H9 (cell line): ENCODE data around the gene KLHDC10. TPM values are rescaled to one million over a fixed set of nuclear protein-coding genes. Genes with fewer than 3 reads are reported as not detected.

Source experiments
- DNase-seq: peaks from one replicate; pipeline ENCODE4 v3.0.0-alpha.2; 2017
- H2AFZ ChIP-seq: one replicate; pipeline ENCODE4 v1.6.1; 2013; ENCODE audit warnings: mild to moderate bottlenecking, low read length, control low read depth, moderate library complexity
- H2AK5ac ChIP-seq: 2 replicates; pipeline ENCODE4 v1.6.1; 2013; ENCODE audit warnings: low read length, control low read depth, mixed read lengths; ENCODE audit not compliant: insufficient read length
- H2BK120ac ChIP-seq: one replicate; pipeline ENCODE4 v1.6.1; 2013; ENCODE audit warnings: low read depth, mild to moderate bottlenecking, low read length, control low read depth, inconsistent platforms; ENCODE audit not compliant: poor library complexity, severe bottlenecking
- H2BK12ac ChIP-seq: 2 replicates; pipeline ENCODE4 v1.6.1; 2013; ENCODE audit warnings: low read length, control low read depth, mixed read lengths, low read depth; ENCODE audit not compliant: insufficient read length
- H2BK15ac ChIP-seq: 2 replicates; pipeline ENCODE4 v1.6.1; 2013; ENCODE audit warnings: low read depth, low read length, control low read depth
- H2BK20ac ChIP-seq: one replicate; pipeline ENCODE4 v1.6.1; 2013; ENCODE audit warnings: low read depth, mild to moderate bottlenecking, low read length, control low read depth, inconsistent platforms; ENCODE audit not compliant: poor library complexity, severe bottlenecking
- H2BK5ac ChIP-seq: 2 replicates; pipeline ENCODE4 v1.6.1; 2013; ENCODE audit warnings: low read length, control low read depth, mixed read lengths; ENCODE audit not compliant: insufficient read length
- H3K14ac ChIP-seq: 2 replicates; pipeline ENCODE4 v1.6.1; 2013; ENCODE audit warnings: low read length, control low read depth; ENCODE audit not compliant: insufficient read depth
- H3K18ac ChIP-seq: 2 replicates; pipeline ENCODE4 v1.6.1; 2013; ENCODE audit warnings: low read depth, mild to moderate bottlenecking, mixed read lengths, low read length, control low read depth; ENCODE audit not compliant: insufficient read length
- H3K23ac ChIP-seq: 2 replicates; pipeline ENCODE4 v1.6.1; 2013; ENCODE audit warnings: low read length, control low read depth, mixed read lengths, low read depth; ENCODE audit not compliant: insufficient read length
- H3K23me2 ChIP-seq: 2 replicates; pipeline ENCODE4 v1.6.1; 2013; ENCODE audit warnings: low read depth, mild to moderate bottlenecking, mixed read lengths, low read length, control low read depth; ENCODE audit not compliant: insufficient read length, poor library complexity, severe bottlenecking
- H3K27ac ChIP-seq: 2 replicates; pipeline ENCODE4 v1.5.1; 2013; ENCODE audit warnings: low read length, control low read depth, mixed read lengths, low read depth; ENCODE audit not compliant: insufficient read length
- H3K27me3 ChIP-seq: 2 replicates; pipeline ENCODE4 v1.6.1; 2013; ENCODE audit warnings: low read length, control low read depth, inconsistent platforms; ENCODE audit not compliant: insufficient read depth
- H3K4ac ChIP-seq: 2 replicates; pipeline ENCODE4 v1.6.1; 2013; ENCODE audit warnings: low read depth, mild to moderate bottlenecking, control low read depth, inconsistent platforms, low read length, moderate library complexity
- H3K4me1 ChIP-seq: 2 replicates; pipeline ENCODE4 v1.6.1; 2013; ENCODE audit warnings: low read length, control low read depth, inconsistent platforms; ENCODE audit not compliant: insufficient read depth
- H3K4me2 ChIP-seq: 2 replicates; pipeline ENCODE4 v1.6.1; 2013; ENCODE audit warnings: low read length, control low read depth, mixed read lengths; ENCODE audit not compliant: insufficient read length, insufficient read depth
- H3K56ac ChIP-seq: 2 replicates; pipeline ENCODE4 v1.6.1; 2013; ENCODE audit warnings: low read depth, mild to moderate bottlenecking, mixed read lengths, low read length, control low read depth; ENCODE audit not compliant: insufficient read length
- H3K79me1 ChIP-seq: 2 replicates; pipeline ENCODE4 v1.6.1; 2013; ENCODE audit warnings: low read depth, mild to moderate bottlenecking, moderate library complexity, low read length, control low read depth, inconsistent platforms; ENCODE audit not compliant: insufficient read depth, poor library complexity, severe bottlenecking
- H3K79me2 ChIP-seq: 2 replicates; pipeline ENCODE4 v1.6.1; 2013; ENCODE audit warnings: low read length, control low read depth, inconsistent platforms; ENCODE audit not compliant: insufficient read depth
- H3K9ac ChIP-seq: 2 replicates; pipeline ENCODE4 v1.6.1; 2013; ENCODE audit warnings: low read length, control low read depth, mixed read lengths; ENCODE audit not compliant: insufficient read length; ENCODE audit errors: extremely low read depth
- H3K9me3 ChIP-seq: one replicate; pipeline ENCODE4 v1.6.1; 2013; ENCODE audit warnings: low read depth, low read length, inconsistent platforms; ENCODE audit not compliant: control insufficient read depth
- H3T11ph ChIP-seq: one replicate; pipeline ENCODE4 v1.6.1; 2013; ENCODE audit warnings: mild to moderate bottlenecking, low read length, control low read depth, inconsistent platforms
- H4K20me1 ChIP-seq: one replicate; pipeline ENCODE4 v1.6.1; 2013; ENCODE audit not compliant: control insufficient read depth, insufficient read length, insufficient read depth
- H4K5ac ChIP-seq: 2 replicates; pipeline ENCODE4 v1.6.1; 2013; ENCODE audit warnings: low read depth, mild to moderate bottlenecking, mixed read lengths, low read length, control low read depth; ENCODE audit not compliant: insufficient read length
- H4K8ac ChIP-seq: replicated peaks from 2 replicates; pipeline ENCODE4 v1.6.1; 2013; ENCODE audit warnings: low read length, control low read depth, mixed read lengths, low read depth; ENCODE audit not compliant: insufficient read length
- H4K91ac ChIP-seq: 2 replicates; pipeline ENCODE4 v1.6.1; 2013; ENCODE audit warnings: low read depth, mild to moderate bottlenecking, moderate library complexity, mixed read lengths, low read length, control low read depth; ENCODE audit not compliant: insufficient read length
- H3K27ac Mint-ChIP-seq, 3 experiments: 2 replicates in 2 of 3; 3 replicates in 1 of 3; pipeline ENCODE4 v1.8.0; 2020 to 2021; ENCODE audit warnings: mixed read lengths in 3 of 3, mild to moderate bottlenecking in 1 of 3, moderate library complexity in 1 of 3
- H3K27me3 Mint-ChIP-seq: 2 replicates; pipeline ENCODE4 v1.8.0; 2021; ENCODE audit warnings: low read depth, mild to moderate bottlenecking, moderate library complexity, mixed read lengths
- H3K36me3 Mint-ChIP-seq, 3 experiments: 2 replicates in 2 of 3; 3 replicates in 1 of 3; pipeline ENCODE4 v1.8.0; 2020 to 2021; ENCODE audit warnings: low read depth in 3 of 3, mixed read lengths in 3 of 3; ENCODE audit not compliant: insufficient read depth in 1 of 3
- H3K4me1 Mint-ChIP-seq, 2 experiments: 2 replicates each; pipeline ENCODE4 v1.8.0; 2020; ENCODE audit warnings: mixed read lengths in 2 of 2
- H3K4me3 Mint-ChIP-seq, 2 experiments: 2 replicates in 1 of 2; 3 replicates in 1 of 2; pipeline ENCODE4 v1.8.0; 2020 to 2021; ENCODE audit warnings: mild to moderate bottlenecking in 2 of 2, mixed read lengths in 2 of 2, moderate library complexity in 1 of 2
- H3K9me3 Mint-ChIP-seq, 2 experiments: 2 replicates in 1 of 2; 3 replicates in 1 of 2; pipeline ENCODE4 v1.8.0; 2020; ENCODE audit warnings: mild to moderate bottlenecking in 2 of 2, mixed read lengths in 2 of 2, moderate library complexity in 1 of 2
- CTCF ChIP-seq: fragments of 200-600 bp; sonication (generic); conservative IDR thresholded peaks from 3 replicates; pipeline ENCODE4 v1.8.0; 2021; ENCODE audit warnings: antibody characterized with exemption, mild to moderate bottlenecking
- WGBS: extraction: QIAGEN DNeasy Blood & Tissue Kit; methylation state at CpG from one replicate; pipeline ENCODE4 v1.1.7; 2013; ENCODE audit warnings: missing lambda C conversion rate, low lambda C conversion rate, mixed read lengths; ENCODE audit not compliant: insufficient read length; ENCODE audit errors: extremely low coverage; 5-methylcytosine and 5-hydroxymethylcytosine counted together
- total RNA-seq: library from RNA; stranded (reverse); gene quantifications from 2 replicates; pipeline ENCODE4 v1.2.1, GENCODE V29; 2021

Gene KLHDC10
- total RNA-seq, 1 experiment from 2014 or later, result 17.3 TPM

- WGBS, result no CpG with 5 or more reads among the region's 2 CpGs
Observed at GRCh38 chr7:130139193-130139960, 69.0 kb downstream of the KLHDC10 start.

More at GRCh38 chr7:130139193-130139960, 69.0 kb downstream of the KLHDC10 start:
- peak overlapping the region in 1 of 3 experiments; percentile 52; a peak in 1 of 7 replicates for H3K27ac Mint-ChIP-seq
- Histone ChIP-seq H3K79me1 (no peaks in the 10 kb centered on the region), H2BK20ac (no peak overlapping the region), H2BK12ac (no peak overlapping the region), H2AK5ac (no peak overlapping the region), H4K20me1 (no peaks in the 10 kb centered on the region), H3K23me2 (peaks cover 9% of the 10 kb centered on the region), H4K8ac (no peak overlapping the region), H3K79me2 (no peaks in the 10 kb centered on the region), H4K91ac (no peak overlapping the region), H4K5ac (no peak overlapping the region), H3K4ac (no peak overlapping the region), H3K56ac (no peak overlapping the region), H3K27me3 (no peaks in the 10 kb centered on the region), H2BK15ac (no peak overlapping the region), H3K4me2 (no peak overlapping the region), H3T11ph (no peak overlapping the region), H2AFZ (no peak overlapping the region), H3K14ac (no peak overlapping the region), H3K9me3 (no peaks in the 10 kb centered on the region), H3K4me1 (0 out of 2 replicates have a peak, but pooled peaks cover 2% of the 10 kb centered on the region), H3K27ac (no peak overlapping the region), H2BK120ac (no peak overlapping the region), H3K18ac (no peak overlapping the region), H2BK5ac (no peak overlapping the region), H3K9ac (no peak overlapping the region), H3K23ac (no peak overlapping the region)
- no peak for TF ChIP-seq CTCF
- peaks cover 25 to 36% of the 10 kb centered on the region in 2 experiments for H3K4me1 Mint-ChIP-seq
- DNase-seq, result no peak
- peaks cover 27% of the 10 kb centered on the region for H3K27me3 Mint-ChIP-seq
- no peaks in the 10 kb centered on the region; a peak in 1 of 5 replicates for H3K9me3 Mint-ChIP-seq
- H3K36me3 Mint-ChIP-seq, result peaks cover 2 to 15% (median 13%) of the 10 kb centered on the region in 3 experiments
- peak overlapping the region in 1 of 2 experiments; percentile 50; a peak in 1 of 5 replicates for H3K4me3 Mint-ChIP-seq
